ENCODE results near the gene ACTN3. TPM values are rescaled to one million over a fixed set of nuclear protein-coding genes. Genes with fewer than 3 reads are reported as not detected.

The ACTN3 gene
- total and polyA plus RNA-seq, 4 donors, result 3.0 TPM; not detected in 3

- ATAC-seq (ENCODE audit: low FRiP score), result no peak
- no peak for DNase-seq
- no peak overlapping the region for H3K27ac ChIP-seq (ENCODE audit: low read depth in 1 of 2, low read length in 2 of 2)
- no peaks in the 10 kb centered on the region for H3K27me3 ChIP-seq (ENCODE audit: control insufficient read depth in 1 of 2, insufficient read depth in 2 of 2, low read length in 1 of 2)
- H3K9me3 ChIP-seq (ENCODE audit: control insufficient read depth, low read length), result no peaks in the 10 kb centered on the region
- intact Hi-C loops (cut with DNase I), result loop anchor here in 1 of 2 donors (10.0 kb wide), 1 partner anchor 270 kb away; no protein-coding TSS in a partner anchor
- H3K36me3 ChIP-seq (ENCODE audit: control insufficient read depth in 1 of 2, insufficient read depth in 2 of 2, low read length in 1 of 2), result no peaks in the 10 kb centered on the region
- WGBS, 2 donors, result 86 to 87% methylated on average over 5 of the region's 5 CpGs
- no peaks in the 10 kb centered on the region for H3K4me1 ChIP-seq (ENCODE audit: control insufficient read depth in 1 of 2, insufficient read depth in 2 of 2, low read length in 2 of 2)
- H3K4me3 ChIP-seq (ENCODE audit: low read length in 2 of 2), result no peak overlapping the region
These were observed 18.3 kb downstream of the ACTN3 start for GRCh38 chr11:66564984-66565383.

GRCh38 chr11:66566221-66566620 lies 19.5 kb downstream of the ACTN3 start:
- no peak for DNase-seq
- intact Hi-C loops (cut with DNase I), result loop anchor here in 1 of 2 donors (10.0 kb wide), 1 partner anchor 269 kb away; no protein-coding TSS in a partner anchor
- WGBS, 2 donors, result 95 to 96% methylated on average over 8 of the region's 8 CpGs
- Histone ChIP-seq H3K36me3 (ENCODE audit: control insufficient read depth in 1 of 2, insufficient read depth in 2 of 2, low read length in 1 of 2) (no peaks in the 10 kb centered on the region), H3K27me3 (ENCODE audit: control insufficient read depth in 1 of 2, insufficient read depth in 2 of 2, low read length in 1 of 2) (no peaks in the 10 kb centered on the region), H3K9me3 (ENCODE audit: control insufficient read depth, low read length) (no peaks in the 10 kb centered on the region), H3K27ac (ENCODE audit: low read depth in 1 of 2, low read length in 2 of 2) (no peak overlapping the region), H3K4me3 (ENCODE audit: low read length in 2 of 2) (no peak overlapping the region), H3K4me1 (ENCODE audit: control insufficient read depth in 1 of 2, insufficient read depth in 2 of 2, low read length in 2 of 2) (no peaks in the 10 kb centered on the region)
- no peak for ATAC-seq (ENCODE audit: low FRiP score)

DNA sequence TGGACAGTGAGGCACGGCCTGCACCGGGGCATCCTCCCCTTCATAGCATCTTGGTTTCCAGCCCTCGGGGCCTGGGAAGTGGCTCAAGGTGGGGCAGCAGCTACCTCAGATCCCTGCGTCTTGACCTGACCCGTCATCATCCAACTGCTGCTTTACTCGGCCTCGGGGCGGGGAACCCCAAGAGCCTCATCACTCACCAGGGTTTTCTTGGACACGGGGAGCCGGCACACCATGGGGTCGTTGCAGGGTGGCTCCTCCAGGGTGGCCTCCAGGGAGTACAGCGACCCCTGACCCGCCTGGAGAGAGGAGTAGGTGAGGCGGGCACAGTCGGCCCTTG lies 21.1 kb downstream of the ACTN3 start:
- 60 to 68% methylated on average over 15 of the region's 15 CpGs for WGBS, 2 donors
- no peaks in the 10 kb centered on the region for H3K36me3 ChIP-seq (ENCODE audit: control insufficient read depth in 1 of 2, insufficient read depth in 2 of 2, low read length in 1 of 2)
- H3K4me3 ChIP-seq (ENCODE audit: low read length in 2 of 2), result peak overlapping the region; percentile 45 to 69
- H3K9me3 ChIP-seq (ENCODE audit: control insufficient read depth, low read length), result no peaks in the 10 kb centered on the region
- DNase-seq (no peak), ATAC-seq (ENCODE audit: low FRiP score) (no peak)
- H3K27ac ChIP-seq (ENCODE audit: low read depth in 1 of 2, low read length in 2 of 2), result no peak overlapping the region
- no peaks in the 10 kb centered on the region for H3K4me1 ChIP-seq (ENCODE audit: control insufficient read depth in 1 of 2, insufficient read depth in 2 of 2, low read length in 2 of 2)
- intact Hi-C loops (cut with DNase I), result loop anchor here in 1 of 2 donors (10.0 kb wide), 1 partner anchor 267 kb away; no protein-coding TSS in a partner anchor
- H3K27me3 ChIP-seq (ENCODE audit: control insufficient read depth in 1 of 2, insufficient read depth in 2 of 2, low read length in 1 of 2), result no peaks in the 10 kb centered on the region

DNA sequence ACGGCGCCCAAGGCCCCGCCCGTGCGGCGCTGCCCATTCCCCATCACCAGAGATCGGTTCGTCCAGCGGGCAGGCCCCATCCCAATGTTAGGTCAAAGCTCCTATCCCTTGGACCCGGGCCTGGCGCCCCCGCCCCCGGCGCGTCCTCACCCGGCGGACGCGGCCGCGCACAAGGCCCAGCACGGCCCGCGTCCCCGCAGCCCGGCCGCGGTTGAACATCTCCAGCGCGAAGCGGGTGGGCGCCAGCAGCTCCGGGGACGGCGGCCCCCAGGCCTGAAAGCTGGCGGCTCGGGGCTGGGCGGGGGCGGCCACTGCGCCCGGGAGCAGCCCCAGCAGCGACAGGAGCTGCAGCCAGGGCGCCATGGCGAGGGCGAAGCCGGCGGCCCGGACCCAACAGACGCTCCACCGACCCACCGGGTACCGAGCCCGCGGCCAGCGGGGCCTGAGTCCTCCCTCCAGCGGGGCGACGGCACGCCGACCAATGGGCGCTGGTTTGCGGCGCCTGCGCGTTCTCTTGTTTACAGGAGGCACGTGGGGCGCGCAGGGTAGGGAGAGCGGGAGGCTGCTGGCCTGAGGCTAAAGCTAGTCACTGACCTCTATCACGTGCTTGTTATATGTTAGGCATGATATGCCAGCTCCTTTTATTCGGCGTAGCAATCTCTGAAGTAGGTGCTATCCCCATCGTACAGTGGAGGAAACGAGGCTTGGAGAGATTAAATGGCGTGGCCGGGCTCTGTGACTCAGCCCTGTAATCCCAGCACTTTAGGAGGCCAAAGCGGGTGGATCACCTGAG lies 21.6 kb downstream of the ACTN3 start, which contains the start of gene CTSF:
CTSF (minus strand) TSS at position 483 of the 793 bp plus-strand sequence; CDS start at position 363, 120 bp downstream.
- WGBS, 2 donors, result 4 to 5% methylated on average over 72 to 77 of the region's 77 CpGs
- DNase-seq (peak; percentile 93 to 96), ATAC-seq (ENCODE audit: low FRiP score) (peak; percentile 93)
- Histone ChIP-seq H3K4me1 (ENCODE audit: control insufficient read depth in 1 of 2, insufficient read depth in 2 of 2, low read length in 2 of 2) (no peaks in the 10 kb centered on the region), H3K27me3 (ENCODE audit: control insufficient read depth in 1 of 2, insufficient read depth in 2 of 2, low read length in 1 of 2) (no peaks in the 10 kb centered on the region), H3K9me3 (ENCODE audit: control insufficient read depth, low read length) (no peaks in the 10 kb centered on the region), H3K36me3 (ENCODE audit: control insufficient read depth in 1 of 2, insufficient read depth in 2 of 2, low read length in 1 of 2) (no peaks in the 10 kb centered on the region), H3K4me3 (ENCODE audit: low read length in 2 of 2) (peak within 1 kb of the TSS; percentile 45 to 69), H3K27ac (ENCODE audit: low read depth in 1 of 2, low read length in 2 of 2) (no peak within 1 kb of the TSS)
- intact Hi-C loops (cut with DNase I), result loop anchor here in 1 of 2 donors (10.0 kb wide), 1 partner anchor 266 kb away; no protein-coding TSS in a partner anchor

DNA sequence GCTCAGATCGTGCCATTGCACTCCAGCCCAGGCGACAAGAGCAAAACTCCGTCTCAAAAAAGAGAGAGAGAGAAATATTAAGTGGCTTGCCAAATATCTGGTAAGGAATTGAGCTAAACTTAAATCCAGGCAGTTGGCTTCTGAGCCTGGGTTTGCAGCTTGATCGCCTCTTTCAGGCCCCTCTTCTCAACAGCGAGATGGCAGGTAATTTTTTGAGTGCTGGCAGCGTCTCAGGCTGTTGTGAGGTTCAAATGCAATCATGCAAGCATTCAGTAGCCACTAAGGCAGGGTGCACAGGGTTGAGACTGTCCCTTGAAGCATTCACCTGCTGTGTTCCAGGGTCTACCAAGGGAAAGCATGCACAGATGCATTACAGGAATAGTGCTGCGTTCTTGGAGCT lies 22.4 kb downstream of the ACTN3 start:
- no peak for ATAC-seq (ENCODE audit: low FRiP score)
- intact Hi-C loops (cut with DNase I), result loop anchor here in 1 of 2 donors (10.0 kb wide), 1 partner anchor 266 kb away; no protein-coding TSS in a partner anchor
- H3K36me3 ChIP-seq (ENCODE audit: control insufficient read depth in 1 of 2, insufficient read depth in 2 of 2, low read length in 1 of 2), result no peaks in the 10 kb centered on the region
- no peak overlapping the region for H3K4me3 ChIP-seq (ENCODE audit: low read length in 2 of 2)
- H3K27me3 ChIP-seq (ENCODE audit: control insufficient read depth in 1 of 2, insufficient read depth in 2 of 2, low read length in 1 of 2), result no peaks in the 10 kb centered on the region
- H3K4me1 ChIP-seq (ENCODE audit: control insufficient read depth in 1 of 2, insufficient read depth in 2 of 2, low read length in 2 of 2), result no peaks in the 10 kb centered on the region
- WGBS, 2 donors, result 86% methylated on average over 7 of the region's 7 CpGs
- H3K27ac ChIP-seq (ENCODE audit: low read depth in 1 of 2, low read length in 2 of 2), result no peak overlapping the region
- no peaks in the 10 kb centered on the region for H3K9me3 ChIP-seq (ENCODE audit: control insufficient read depth, low read length)
- DNase-seq, result no peak

DNA sequence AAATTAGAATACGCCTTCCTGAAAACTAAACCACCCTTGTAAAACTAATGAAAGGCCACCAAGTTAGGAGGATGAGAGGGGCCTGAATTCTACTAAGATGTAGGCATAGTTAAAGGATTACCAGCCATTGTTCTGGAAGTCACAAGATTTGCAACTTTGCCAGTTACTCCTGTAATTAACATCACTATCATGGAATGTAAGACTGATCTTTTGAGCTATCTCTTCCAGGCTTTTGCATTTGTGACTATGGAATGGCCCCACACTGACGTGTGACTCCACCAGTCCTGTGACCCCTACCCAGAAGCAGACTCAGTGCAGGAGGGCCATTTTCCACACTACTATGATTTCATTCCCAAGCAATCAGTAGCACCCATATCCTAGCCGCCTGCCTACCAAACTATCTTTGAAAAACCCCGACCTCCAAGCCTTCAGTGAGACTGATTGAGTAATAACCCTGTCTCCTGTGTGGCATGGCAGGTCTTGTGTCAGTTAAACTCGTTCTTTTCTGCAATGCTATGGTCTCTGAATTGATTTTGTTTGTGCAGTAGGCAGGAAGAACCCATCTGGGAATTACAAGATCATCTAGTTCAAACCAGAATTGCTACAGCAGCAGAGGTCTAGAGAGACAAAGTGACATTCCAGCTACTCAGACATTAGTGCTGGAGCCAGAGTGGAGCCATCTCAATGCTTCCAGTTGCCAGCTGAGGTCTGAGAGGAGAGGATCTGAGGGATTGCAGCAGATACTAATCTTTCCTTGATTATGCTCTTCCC lies 23.6 kb downstream of the ACTN3 start:
- Histone ChIP-seq H3K4me3 (ENCODE audit: low read length in 2 of 2) (no peak overlapping the region), H3K27ac (ENCODE audit: low read depth in 1 of 2, low read length in 2 of 2) (no peak overlapping the region), H3K9me3 (ENCODE audit: control insufficient read depth, low read length) (no peaks in the 10 kb centered on the region), H3K27me3 (ENCODE audit: control insufficient read depth in 1 of 2, insufficient read depth in 2 of 2, low read length in 1 of 2) (no peaks in the 10 kb centered on the region), H3K4me1 (ENCODE audit: control insufficient read depth in 1 of 2, insufficient read depth in 2 of 2, low read length in 2 of 2) (no peaks in the 10 kb centered on the region), H3K36me3 (ENCODE audit: control insufficient read depth in 1 of 2, insufficient read depth in 2 of 2, low read length in 1 of 2) (no peaks in the 10 kb centered on the region)
- ATAC-seq (ENCODE audit: low FRiP score) (no peak), DNase-seq (no peak)
- intact Hi-C loops (cut with DNase I), result loop anchor here in 1 of 2 donors (10.0 kb wide), 1 partner anchor 265 kb away; no protein-coding TSS in a partner anchor
- 49 to 64% methylated on average over 5 of the region's 5 CpGs for WGBS, 2 donors

DNA sequence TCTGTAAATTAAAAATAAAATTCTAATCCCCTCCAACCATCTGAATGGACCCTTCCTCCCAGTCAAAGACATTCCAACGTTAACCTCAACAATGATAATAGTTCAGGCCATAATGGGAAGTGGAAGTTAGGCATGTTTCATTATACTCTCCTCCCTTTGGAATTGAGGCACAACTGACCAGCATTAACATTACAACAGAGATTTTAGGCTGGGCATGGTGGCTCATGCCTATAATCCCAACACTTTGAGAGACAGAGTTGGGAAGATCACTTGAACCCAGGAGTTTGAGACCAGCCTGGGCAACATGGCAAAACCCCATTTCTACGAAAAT lies 24.1 kb downstream of the ACTN3 start:
- ATAC-seq (ENCODE audit: low FRiP score) (no peak), DNase-seq (no peak)
- Histone ChIP-seq H3K27me3 (ENCODE audit: control insufficient read depth in 1 of 2, insufficient read depth in 2 of 2, low read length in 1 of 2) (no peaks in the 10 kb centered on the region), H3K27ac (ENCODE audit: low read depth in 1 of 2, low read length in 2 of 2) (no peak overlapping the region), H3K4me1 (ENCODE audit: control insufficient read depth in 1 of 2, insufficient read depth in 2 of 2, low read length in 2 of 2) (no peaks in the 10 kb centered on the region), H3K36me3 (ENCODE audit: control insufficient read depth in 1 of 2, insufficient read depth in 2 of 2, low read length in 1 of 2) (no peaks in the 10 kb centered on the region), H3K4me3 (ENCODE audit: low read length in 2 of 2) (no peak overlapping the region), H3K9me3 (ENCODE audit: control insufficient read depth, low read length) (no peaks in the 10 kb centered on the region)
- WGBS, 2 donors, result 77 to 86% methylated on average over 2 of the region's 2 CpGs
- intact Hi-C loops (cut with DNase I), result loop anchor here in 1 of 2 donors (10.0 kb wide), 1 partner anchor 264 kb away; no protein-coding TSS in a partner anchor

- DNase-seq (peak; percentile 87 to 96), ATAC-seq (ENCODE audit: low FRiP score) (peak; percentile 87)
- H3K36me3 ChIP-seq (ENCODE audit: control insufficient read depth in 1 of 2, insufficient read depth in 2 of 2, low read length in 1 of 2), result no peaks in the 10 kb centered on the region
- H3K27me3 ChIP-seq (ENCODE audit: control insufficient read depth in 1 of 2, insufficient read depth in 2 of 2, low read length in 1 of 2), result no peaks in the 10 kb centered on the region
- no peaks in the 10 kb centered on the region for H3K9me3 ChIP-seq (ENCODE audit: control insufficient read depth, low read length)
- no peak overlapping the region for H3K27ac ChIP-seq (ENCODE audit: low read depth in 1 of 2, low read length in 2 of 2)
- H3K4me3 ChIP-seq (ENCODE audit: low read length in 2 of 2), result no peak overlapping the region
- no peaks in the 10 kb centered on the region for H3K4me1 ChIP-seq (ENCODE audit: control insufficient read depth in 1 of 2, insufficient read depth in 2 of 2, low read length in 2 of 2)
- intact Hi-C loops (cut with DNase I), result loop anchor here (1.0 to 10.0 kb wide), 2 partner anchors 99 to 256 kb away; no protein-coding TSS in a partner anchor
- 16% methylated on average over 25 of the region's 25 CpGs for WGBS, 2 donors
These were observed 32.4 kb downstream of the ACTN3 start for GRCh38 chr11:66579017-66579606.

Data from aorta (tissue), 5 donors.